NT2/D1 (cell line): ENCODE measurements around the gene GPR3.

Experiments used
- SUZ12 ChIP-seq: IDR thresholded peaks from 2 replicates; pipeline ENCODE4 v1.6.1; 2011; ENCODE audit not compliant: insufficient read length, insufficient read depth; ENCODE audit errors: extremely low read depth
- YY1 ChIP-seq: IDR thresholded peaks from 2 replicates; pipeline ENCODE4 v1.6.1; 2011; ENCODE audit not compliant: insufficient read length, insufficient read depth
- ZNF274 ChIP-seq: IDR thresholded peaks from 2 replicates; pipeline ENCODE4 v1.6.1; 2011; ENCODE audit warnings: mild to moderate bottlenecking, low read depth, low read length

GRCh38 chr1:27379564-27380122 lies 12.8 kb upstream of the GPR3 start:
- TF ChIP-seq YY1 (no peak), SUZ12 (no peak), ZNF274 (no peak)
